HCT116 (cell line): Measurements from ENCODE around the gene KRTAP17-1.

Source experiments
- CTCF ChIP-seq, 3 experiments: fragments of 200-600 bp in 1 of 3; sonication (generic) in 1 of 3; IDR thresholded peaks in 2 of 3; conservative IDR thresholded peaks in 1 of 3; 2 replicates each; pipeline ENCODE4 v1.5.1; 2012 to 2017; ENCODE audit warnings: low read depth in 2 of 3, low read length in 2 of 3, antibody characterized with exemption in 1 of 3, borderline replicate concordance in 1 of 3, control low read depth in 1 of 3, mild to moderate bottlenecking in 1 of 3, mixed read lengths in 1 of 3, mixed run types in 1 of 3, moderate library complexity in 1 of 3; ENCODE audit not compliant: insufficient read depth in 1 of 3
- EZH2 ChIP-seq: fragments of 200-600 bp; sonication (generic); IDR thresholded peaks from 2 replicates; pipeline ENCODE4 v1.6.1; 2017; ENCODE audit warnings: antibody characterized with exemption, mixed run types
- JUND ChIP-seq: IDR thresholded peaks from 2 replicates; pipeline ENCODE4 v1.6.1; 2012
- RAD21 ChIP-seq: IDR thresholded peaks from 2 replicates; pipeline ENCODE4 v1.6.1; 2012; ENCODE audit warnings: low read depth, mild to moderate bottlenecking
- SIN3A ChIP-seq: IDR thresholded peaks from 2 replicates; pipeline ENCODE4 v1.6.1; 2012; ENCODE audit warnings: low read depth
- YY1 ChIP-seq: IDR thresholded peaks from 2 replicates; pipeline ENCODE4 v1.6.1; 2011; ENCODE audit warnings: low read length, low read depth, moderate library complexity, mild to moderate bottlenecking; ENCODE audit not compliant: insufficient replicate concordance; ENCODE audit errors: extremely low read depth

- no peak for TF ChIP-seq YY1
- no peak for TF ChIP-seq CTCF (IDR thresholded peaks at IDR 0.05 in 2 of 3, conservative IDR thresholded peaks at IDR 0.05 in 1 of 3; ENCODE audit: borderline replicate concordance in 1 of 3, insufficient read depth in 1 of 3, low read depth in 2 of 3, low read length in 2 of 3)
- TF ChIP-seq SIN3A, result no peak
- no peak for TF ChIP-seq JUND
- TF ChIP-seq RAD21, result no peak
- TF ChIP-seq EZH2, result no peak
Observed at GRCh38 chr17:41284546-41284945, 31.0 kb downstream of the KRTAP17-1 start.
